Calu3 (cell line): Measurements from ENCODE around the gene ARL5A. TPM values are rescaled to one million over a fixed set of nuclear protein-coding genes. Genes with fewer than 3 reads are reported as not detected.

Experiments used
- BruUV-seq: library from RNA; stranded (reverse); fragments of 400-500 nt; replicated peaks from 2 replicates; lab custom pipeline; 2021; lab: Mats Ljungman, UMichigan
- CTCF ChIA-PET: fragments of 300-600 bp; sonication (Branson Sonifier 250); formaldehyde crosslinking; loops from one replicate; lab custom pipeline; 2022; ENCODE audit warnings: antibody characterized with exemption; lab: Charles Lee
- DNase-seq: peaks from one replicate; pipeline ENCODE4 v3.0.0; 2022
- H3K27ac Mint-ChIP-seq: one replicate; pipeline ENCODE4 v1.8.0; 2022; ENCODE audit warnings: mixed read lengths; ENCODE audit not compliant: unreplicated experiment
- H3K27me3 Mint-ChIP-seq: one replicate; pipeline ENCODE4 v1.8.0; 2022; ENCODE audit warnings: mixed read lengths; ENCODE audit not compliant: unreplicated experiment
- H3K36me3 Mint-ChIP-seq: one replicate; pipeline ENCODE4 v1.8.0; 2022; ENCODE audit warnings: mild to moderate bottlenecking, moderate library complexity, mixed read lengths; ENCODE audit not compliant: insufficient read depth, unreplicated experiment
- H3K4me1 Mint-ChIP-seq: one replicate; pipeline ENCODE4 v1.8.0; 2022; ENCODE audit warnings: mild to moderate bottlenecking, low read depth, mixed read lengths; ENCODE audit not compliant: unreplicated experiment
- H3K4me3 Mint-ChIP-seq: one replicate; pipeline ENCODE4 v1.8.0; 2022; ENCODE audit warnings: mild to moderate bottlenecking, low read depth, moderate library complexity, mixed read lengths; ENCODE audit not compliant: unreplicated experiment
- H3K9me3 Mint-ChIP-seq: one replicate; pipeline ENCODE4 v1.8.0; 2022; ENCODE audit warnings: low read depth, mixed read lengths; ENCODE audit not compliant: unreplicated experiment
- CTCF ChIP-seq: fragments of 200-600 bp; IDR thresholded peaks from one replicate; pipeline ENCODE4 v1.8.0; 2022; ENCODE audit warnings: antibody characterized with exemption; ENCODE audit not compliant: unreplicated experiment
- intact Hi-C: fragments of 100-400 bp; cut with micrococcal nuclease; formaldehyde crosslinking; loops from one replicate; pipeline ENCODE4 v1.10.0; 2022; ENCODE audit not compliant: unreplicated experiment
- total RNA-seq: library from RNA; stranded (reverse); gene quantifications from 2 replicates; pipeline ENCODE4 v1.2.3, GENCODE V29; 2022

ARL5A gene
- total RNA-seq, 1 experiment from 2014 or later: 53.7 TPM

GRCh38 chr2:151754253-151754897 is 73.8 kb downstream of the ARL5A start:
- TF ChIP-seq CTCF: no peak
- no TSS peak for BruUV-seq
- CTCF ChIA-PET: no interaction called here
- H3K4me3 Mint-ChIP-seq: no peak overlapping the region
- DNase-seq: no peak
- H3K4me1 Mint-ChIP-seq: no peaks in the 10 kb centered on the region
- H3K27me3 Mint-ChIP-seq: no peaks in the 10 kb centered on the region
- H3K27ac Mint-ChIP-seq: no peak overlapping the region
- H3K36me3 Mint-ChIP-seq: no peaks in the 10 kb centered on the region
- intact Hi-C loops: no loop called here
- H3K9me3 Mint-ChIP-seq: no peaks in the 10 kb centered on the region

- no peak for TF ChIP-seq CTCF
- Mint-ChIP-seq H3K4me1 (no peaks in the 10 kb centered on the region), H3K36me3 (no peaks in the 10 kb centered on the region), H3K9me3 (no peaks in the 10 kb centered on the region), H3K27ac (no peak overlapping the region), H3K4me3 (no peak overlapping the region), H3K27me3 (no peaks in the 10 kb centered on the region)
- intact Hi-C loops: no loop called here
- BruUV-seq: no TSS peak
- CTCF ChIA-PET: no interaction called here
- DNase-seq: no peak
Measured at GRCh38 chr2:151753540-151753939, 74.7 kb downstream of the ARL5A start.

Other genes with a start within 250 kb of the ARL5A start
- gene NEB, start 93.9 kb downstream of the ARL5A start, total RNA-seq: 27.5 and 50.0 TPM in 2 replicates